Measurements from ENCODE around the gene KIAA0930. TPM values are rescaled to one million over a fixed set of nuclear protein-coding genes. Genes with fewer than 3 reads are reported as not detected.

The KIAA0930 gene
- total and polyA plus RNA-seq, 2 experiments from 2014 or later, result 15.0 to 78.6 TPM

DNA sequence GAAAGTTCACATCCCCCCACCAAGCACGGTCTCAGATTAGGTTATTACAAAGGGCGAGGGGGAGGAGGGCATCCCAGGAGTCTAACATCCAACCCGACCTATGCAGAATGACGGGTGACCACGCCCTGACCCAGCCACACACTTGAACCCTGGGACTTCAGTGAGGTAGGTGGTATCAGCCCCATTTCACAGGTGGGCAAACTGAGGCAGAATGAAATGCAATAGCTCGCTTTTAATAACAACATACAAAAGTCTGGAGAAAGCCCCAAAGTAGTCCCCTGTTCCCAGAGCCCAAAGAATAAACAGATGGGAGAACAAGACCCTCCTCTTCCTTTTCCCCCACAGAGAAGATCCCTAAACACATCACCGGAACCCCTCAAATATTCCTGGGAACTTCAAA lies 45.1 kb downstream of the KIAA0930 start (continued):
- TF ChIP-seq JUNB (IDR thresholded peaks at IDR 0.05; ENCODE audit: unreplicated experiment) (no peak), EZH2 (IDR thresholded peaks at IDR 0.05; ENCODE audit: low read depth, unreplicated experiment) (no peak)

- Mint-ChIP-seq H3K4me1 (peaks cover 37% of the 10 kb centered on the region), H3K9me3 (no peaks in the 10 kb centered on the region), H3K4me3 (no peak overlapping the region), H3K36me3 (ENCODE audit: low read depth) (peaks cover 10% of the 10 kb centered on the region; the same call in 1 of the 3 replicates), H3K27me3 (ENCODE audit: insufficient read depth, low read depth, poor library complexity) (peaks cover 12% of the 10 kb centered on the region), H3K27ac (no peak overlapping the region)
- Histone ChIP-seq H3K36me3 (ENCODE audit: insufficient read depth) (0 out of 2 replicates have a peak, but pooled peaks cover 3% of the 10 kb centered on the region), H3F3A (replicated peaks; ENCODE audit: low read depth) (0 out of 2 replicates have a peak, but pooled peaks cover 3% of the 10 kb centered on the region), H3K4me3 (no peak overlapping the region), H2AFZ (no peak overlapping the region), H3K79me2 (replicated peaks; ENCODE audit: insufficient read depth) (no peaks in the 10 kb centered on the region), H3K27ac (ENCODE audit: low read depth) (no peak overlapping the region), H3K27me3 (ENCODE audit: insufficient read depth) (no peaks in the 10 kb centered on the region), H4K20me1 (replicated peaks; ENCODE audit: insufficient read depth) (no peaks in the 10 kb centered on the region), H3K9me2 (ENCODE audit: insufficient read depth) (no peaks in the 10 kb centered on the region), H3K4me2 (no peak overlapping the region), H3K4me1 (ENCODE audit: insufficient read depth) (peaks cover 8% of the 10 kb centered on the region; the same call in 1 of the 2 replicates)
- DNase-seq (ENCODE audit: low spot score) (no peak), ATAC-seq (no peak)
- no peak for TF ChIP-seq CREB1 (CRISPR knock-in tag; IDR thresholded peaks at IDR 0.05; ENCODE audit: low read depth)
- TF ChIP-seq ZNF462 (CRISPR knock-in tag; IDR thresholded peaks at IDR 0.05), result no peak
- no peak for TF ChIP-seq NANOG (IDR thresholded peaks at IDR 0.05; ENCODE audit: borderline replicate concordance)
- TF ChIP-seq STAT1 (IDR thresholded peaks at IDR 0.05; ENCODE audit: unreplicated experiment), result no peak
- no peak for TF ChIP-seq ZNF114 (CRISPR knock-in tag; IDR thresholded peaks at IDR 0.05)
- TF ChIP-seq ZNF331 (CRISPR knock-in tag; IDR thresholded peaks at IDR 0.05; ENCODE audit: low read depth), result no peak
- TF ChIP-seq EZH2 (IDR thresholded peaks at IDR 0.05; ENCODE audit: low read depth, unreplicated experiment), result no peak
- no peak for TF ChIP-seq CTCF (conservative IDR thresholded peaks at IDR 0.05; ENCODE audit: low read depth in 2 of 2)
- TF ChIP-seq, protein P1, sequence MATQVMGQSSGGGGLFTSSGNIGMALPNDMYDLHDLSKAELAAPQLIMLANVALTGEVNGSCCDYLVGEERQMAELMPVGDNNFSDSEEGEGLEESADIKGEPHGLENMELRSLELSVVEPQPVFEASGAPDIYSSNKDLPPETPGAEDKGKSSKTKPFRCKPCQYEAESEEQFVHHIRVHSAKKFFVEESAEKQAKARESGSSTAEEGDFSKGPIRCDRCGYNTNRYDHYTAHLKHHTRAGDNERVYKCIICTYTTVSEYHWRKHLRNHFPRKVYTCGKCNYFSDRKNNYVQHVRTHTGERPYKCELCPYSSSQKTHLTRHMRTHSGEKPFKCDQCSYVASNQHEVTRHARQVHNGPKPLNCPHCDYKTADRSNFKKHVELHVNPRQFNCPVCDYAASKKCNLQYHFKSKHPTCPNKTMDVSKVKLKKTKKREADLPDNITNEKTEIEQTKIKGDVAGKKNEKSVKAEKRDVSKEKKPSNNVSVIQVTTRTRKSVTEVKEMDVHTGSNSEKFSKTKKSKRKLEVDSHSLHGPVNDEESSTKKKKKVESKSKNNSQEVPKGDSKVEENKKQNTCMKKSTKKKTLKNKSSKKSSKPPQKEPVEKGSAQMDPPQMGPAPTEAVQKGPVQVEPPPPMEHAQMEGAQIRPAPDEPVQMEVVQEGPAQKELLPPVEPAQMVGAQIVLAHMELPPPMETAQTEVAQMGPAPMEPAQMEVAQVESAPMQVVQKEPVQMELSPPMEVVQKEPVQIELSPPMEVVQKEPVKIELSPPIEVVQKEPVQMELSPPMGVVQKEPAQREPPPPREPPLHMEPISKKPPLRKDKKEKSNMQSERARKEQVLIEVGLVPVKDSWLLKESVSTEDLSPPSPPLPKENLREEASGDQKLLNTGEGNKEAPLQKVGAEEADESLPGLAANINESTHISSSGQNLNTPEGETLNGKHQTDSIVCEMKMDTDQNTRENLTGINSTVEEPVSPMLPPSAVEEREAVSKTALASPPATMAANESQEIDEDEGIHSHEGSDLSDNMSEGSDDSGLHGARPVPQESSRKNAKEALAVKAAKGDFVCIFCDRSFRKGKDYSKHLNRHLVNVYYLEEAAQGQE (IDR thresholded peaks at IDR 0.05; ENCODE audit: unreplicated experiment), result no peak
- TF ChIP-seq JUNB (IDR thresholded peaks at IDR 0.05; ENCODE audit: unreplicated experiment), result no peak
- TF ChIP-seq POLR2AphosphoS5 (IDR thresholded peaks at IDR 0.05; ENCODE audit: low read depth), result no peak
- no peak for TF ChIP-seq EZH2phosphoT487 (IDR thresholded peaks at IDR 0.05; ENCODE audit: unreplicated experiment)
- TF ChIP-seq ETS1 (IDR thresholded peaks at IDR 0.05), result no peak
Observed at GRCh38 chr22:45194686-45195085, 46.0 kb downstream of the KIAA0930 start.

Measured in GM23338 (cell line).